ENCODE results near the gene CMSS1.

The CMSS1 gene

DNA sequence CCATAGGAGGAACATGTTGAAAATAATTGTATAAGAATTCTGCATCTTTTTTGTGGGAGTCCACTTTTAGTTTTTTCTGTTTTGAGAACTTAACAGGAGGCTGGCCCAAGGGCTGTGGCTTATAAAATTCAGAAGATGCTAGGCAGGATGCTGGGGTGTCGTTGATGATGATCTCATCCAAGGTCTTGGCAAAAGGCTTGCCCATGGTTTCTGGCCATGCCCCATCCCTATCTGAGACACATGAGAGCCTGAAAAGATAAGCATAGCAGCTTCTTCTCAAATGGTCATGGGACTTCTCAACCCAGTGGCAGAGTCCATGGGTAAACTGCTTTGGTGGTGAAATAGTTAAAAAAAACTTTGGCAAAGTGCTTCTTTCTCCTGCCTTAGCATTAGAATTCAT is 35.2 kb downstream of the CMSS1 start:
- no peak for DNase-seq (ENCODE audit: low read depth, low spot score)

DNA sequence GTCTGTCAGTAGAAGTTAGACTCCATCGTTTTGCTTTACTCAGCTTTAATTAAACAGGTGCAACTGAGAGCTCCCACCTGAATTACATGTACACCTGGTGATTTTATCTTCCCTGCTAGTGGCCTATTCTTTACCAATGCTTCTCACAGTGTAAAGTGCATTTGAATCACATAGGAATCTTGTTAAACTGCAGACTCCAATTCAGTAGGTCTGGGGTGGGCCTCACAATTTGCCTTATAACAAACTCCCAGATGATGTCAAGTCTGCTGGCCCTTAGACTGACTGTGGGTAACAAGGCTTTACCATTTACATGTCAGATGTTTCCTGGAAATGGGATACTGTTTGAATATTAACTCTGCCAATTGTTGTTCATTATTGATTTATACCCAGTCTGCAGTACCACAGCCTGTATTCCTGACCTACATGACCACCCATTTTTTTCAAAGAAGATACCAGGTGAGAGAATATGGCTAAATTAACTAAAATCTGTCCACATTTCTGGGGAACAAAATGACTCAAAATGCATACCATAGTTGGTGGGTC is 37.2 kb downstream of the CMSS1 start:
- DNase-seq (ENCODE audit: low read depth, low spot score): no peak

DNA sequence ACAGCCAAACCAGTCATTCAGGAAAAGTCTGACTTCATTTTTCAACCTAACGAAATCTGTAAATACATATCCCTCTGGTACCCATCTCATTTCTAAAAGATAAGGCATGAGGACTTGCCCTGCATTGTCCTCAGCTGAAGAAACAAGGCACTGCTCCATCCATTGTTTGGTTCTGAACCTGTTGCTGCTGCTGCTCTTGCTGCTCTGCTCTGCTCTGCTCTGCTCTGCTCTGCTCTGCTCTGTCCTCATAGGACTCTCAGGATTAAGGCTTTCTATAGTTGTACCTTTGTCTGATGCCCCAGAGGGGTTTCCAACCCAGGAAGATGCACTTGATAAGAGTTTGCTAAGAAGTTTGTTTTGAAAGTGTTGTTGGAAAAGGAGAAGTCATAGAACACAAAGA is 38.2 kb downstream of the CMSS1 start:
- no peak for DNase-seq (ENCODE audit: low read depth, low spot score)

DNA sequence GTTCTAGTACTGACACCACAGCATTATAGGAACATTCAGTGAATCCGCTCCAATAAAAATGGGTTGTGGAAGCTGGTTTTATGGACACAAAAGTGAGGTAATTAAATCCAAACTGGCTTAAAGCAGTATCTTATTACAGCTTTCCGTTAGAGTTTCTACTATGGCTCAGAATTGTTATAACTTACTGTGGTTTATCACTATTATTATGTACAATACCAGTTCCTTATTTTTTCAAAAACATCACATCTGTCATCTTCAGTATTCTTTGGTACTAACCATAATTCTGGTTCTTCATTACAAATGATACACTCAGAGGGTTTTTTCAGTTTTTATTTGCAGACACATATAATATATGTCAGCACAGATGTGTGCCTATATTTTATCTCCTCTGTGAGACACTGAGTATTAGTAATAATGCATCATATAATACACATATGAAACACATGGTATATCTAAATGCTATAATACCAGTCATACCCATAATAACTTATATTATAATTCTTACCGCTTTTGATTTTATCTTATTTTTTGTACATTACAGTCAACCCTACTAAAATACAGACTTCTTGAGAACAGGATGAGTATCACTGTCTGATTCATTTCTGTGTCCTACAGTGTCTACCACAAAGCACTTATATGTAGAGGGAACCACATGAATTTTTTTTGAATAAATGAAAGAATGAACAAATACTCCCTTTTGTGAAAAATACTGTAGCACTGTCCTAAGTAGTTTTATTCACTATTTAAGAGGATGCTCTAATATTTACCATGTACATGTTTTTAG is 39.0 kb downstream of the CMSS1 start:
- no peak for DNase-seq (ENCODE audit: low read depth, low spot score)

DNA sequence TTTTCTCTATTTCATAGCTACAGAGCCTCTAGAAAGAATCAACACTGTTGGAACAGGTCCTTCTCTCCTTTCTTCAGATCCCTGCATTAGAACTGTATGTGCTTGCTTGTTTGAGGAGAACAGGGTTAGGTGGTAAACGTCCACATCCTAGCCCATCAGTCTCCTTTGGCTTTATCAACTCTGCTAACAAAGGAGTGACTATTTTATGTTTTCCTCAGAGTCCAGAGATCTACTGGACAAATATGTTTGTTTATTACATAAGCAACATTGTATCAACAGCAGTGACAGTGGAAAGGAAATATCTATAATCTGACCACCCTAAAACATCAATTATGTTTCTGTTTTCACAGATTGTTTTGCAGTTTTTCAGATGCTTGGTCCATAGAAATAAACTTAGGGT is 39.6 kb downstream of the CMSS1 start:
- no peak for DNase-seq (ENCODE audit: low read depth, low spot score)

DNA sequence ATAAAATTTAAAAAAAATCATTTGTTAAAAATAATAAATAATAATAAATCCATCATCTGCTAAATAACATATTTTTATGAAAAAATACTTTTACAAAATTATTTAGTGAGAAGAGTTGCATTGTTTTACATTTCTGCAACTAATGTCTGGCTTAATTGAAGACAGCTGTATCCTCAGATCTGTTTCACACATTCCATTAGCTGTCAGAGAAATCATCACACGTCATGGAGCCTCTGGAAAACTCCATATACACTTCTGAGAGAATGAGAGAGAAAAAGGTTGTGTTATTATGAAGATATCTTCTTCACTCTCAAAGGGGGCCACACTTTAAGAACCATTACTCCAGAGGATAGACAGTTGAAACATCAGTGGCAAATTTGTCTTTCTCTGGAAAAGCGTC is 40.8 kb downstream of the CMSS1 start:
- DNase-seq (ENCODE audit: low read depth, low spot score): no peak

DNA sequence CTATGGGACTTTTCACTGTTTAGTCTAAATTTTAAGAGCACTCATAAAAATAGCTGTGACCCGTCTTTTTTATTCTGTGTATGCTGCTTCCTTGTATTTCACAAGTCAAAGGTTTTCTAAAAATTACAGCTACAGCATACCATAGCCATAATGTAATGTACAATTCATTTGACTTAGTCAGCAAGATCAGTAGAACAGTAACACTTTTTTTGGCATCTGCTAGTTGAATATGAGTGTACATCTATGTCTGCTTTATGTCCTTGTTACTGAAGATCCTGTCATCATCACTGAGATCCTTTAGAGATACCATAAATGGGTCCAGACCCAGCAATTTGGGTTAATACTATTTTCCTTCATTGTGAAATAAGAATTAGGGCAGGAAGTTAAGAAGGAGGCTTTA is 42.2 kb downstream of the CMSS1 start:
- no peak for DNase-seq (ENCODE audit: low read depth, low spot score)

DNA sequence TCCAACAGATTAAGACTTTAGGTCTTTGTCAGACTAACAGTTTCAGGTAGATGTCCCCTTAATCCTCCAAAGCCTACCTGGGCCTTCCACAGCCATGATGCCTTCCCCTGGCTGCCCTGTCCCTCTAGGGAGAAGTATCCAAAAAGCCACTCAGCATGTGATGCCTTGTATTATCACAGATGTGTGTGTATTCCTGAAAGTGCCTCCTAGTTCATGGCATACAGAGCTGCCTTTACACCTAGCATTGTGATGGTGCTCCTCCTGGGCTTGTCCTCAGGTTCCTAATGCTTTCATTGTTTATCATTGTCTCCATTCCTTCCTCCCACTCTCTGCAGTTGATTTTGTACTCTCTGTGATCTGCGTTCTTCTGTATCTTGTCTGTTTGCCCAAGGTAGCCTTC is 43.6 kb downstream of the CMSS1 start:
- DNase-seq (ENCODE audit: low read depth, low spot score): no peak

DNA sequence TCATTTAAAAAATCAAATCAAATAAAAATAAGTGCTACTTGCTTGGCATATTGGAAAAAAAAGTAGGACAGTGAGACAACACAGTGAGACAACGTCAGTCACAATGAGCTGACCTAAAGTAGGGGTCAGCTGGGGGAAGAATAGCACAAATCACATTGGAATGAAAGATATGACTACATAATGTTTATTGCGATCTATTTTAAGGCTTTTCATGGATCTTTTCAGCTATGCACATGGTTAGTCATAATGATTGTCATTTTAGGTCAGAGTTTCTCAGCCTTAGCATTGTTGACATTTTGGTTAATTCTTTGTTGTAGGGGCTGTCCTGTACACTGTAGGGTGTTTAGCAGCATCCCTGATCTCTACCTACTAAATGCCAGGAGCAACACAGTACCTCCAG is 44.5 kb downstream of the CMSS1 start:
- DNase-seq (ENCODE audit: low read depth, low spot score): no peak

DNA sequence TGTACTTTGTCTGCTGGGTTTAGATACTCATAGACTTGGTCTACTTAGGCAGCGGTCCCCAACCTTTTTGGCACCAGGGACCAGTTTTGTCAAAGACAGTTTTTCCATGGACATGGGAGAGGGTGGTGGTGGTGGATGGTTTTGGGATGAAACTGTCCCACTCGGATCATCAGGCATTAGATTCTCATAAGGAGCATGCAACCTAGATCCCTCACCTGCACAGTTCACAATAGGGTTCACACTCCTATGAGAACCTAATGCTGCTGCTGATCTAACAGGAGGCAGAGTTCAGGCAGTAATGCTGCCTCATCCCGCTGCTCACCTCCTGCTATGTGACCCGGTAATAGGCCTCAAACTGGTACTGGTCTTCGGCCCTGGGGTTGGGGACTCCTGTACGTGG is 45.3 kb downstream of the CMSS1 start:
- DNase-seq (ENCODE audit: low read depth, low spot score): no peak

DNA sequence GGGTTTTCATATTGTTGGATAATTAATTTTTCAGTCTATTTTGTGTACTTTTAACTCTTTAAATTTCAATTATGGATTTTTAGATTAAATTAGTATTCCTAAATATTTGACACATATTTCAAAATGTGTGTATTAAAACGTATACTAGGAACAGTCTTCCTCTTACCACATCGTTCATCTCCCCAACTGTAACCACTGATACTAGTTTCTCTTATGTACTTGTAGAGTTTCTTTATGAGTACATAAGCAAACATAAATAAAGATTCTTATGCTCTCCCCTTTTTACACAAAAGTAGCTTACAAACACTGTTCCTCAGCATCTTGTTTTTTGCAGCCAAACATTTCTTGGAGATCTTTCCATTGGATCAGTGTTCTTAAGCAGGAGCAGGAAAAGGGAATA is 45.9 kb downstream of the CMSS1 start:
- DNase-seq (ENCODE audit: low read depth, low spot score): no peak

DNA sequence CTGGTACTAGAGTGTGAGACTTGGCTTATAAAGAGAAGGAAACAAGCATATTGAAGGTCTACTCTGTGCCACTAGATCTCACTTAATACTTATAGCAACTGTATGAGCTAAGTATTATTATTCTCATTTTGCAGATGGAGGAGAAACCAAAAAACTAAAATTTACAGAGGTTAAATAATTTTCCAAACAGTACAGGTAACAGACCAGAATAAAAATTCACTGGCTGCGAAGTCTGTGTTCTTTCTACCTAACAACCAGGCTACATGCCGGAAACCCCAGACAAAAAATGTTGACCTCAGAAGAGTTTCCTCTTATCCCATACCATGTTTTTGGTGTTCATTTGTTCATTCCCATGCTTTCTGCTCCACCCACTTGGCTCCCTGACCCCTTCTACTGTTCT is 46.6 kb downstream of the CMSS1 start:
- DNase-seq (ENCODE audit: low read depth, low spot score): no peak

DNA sequence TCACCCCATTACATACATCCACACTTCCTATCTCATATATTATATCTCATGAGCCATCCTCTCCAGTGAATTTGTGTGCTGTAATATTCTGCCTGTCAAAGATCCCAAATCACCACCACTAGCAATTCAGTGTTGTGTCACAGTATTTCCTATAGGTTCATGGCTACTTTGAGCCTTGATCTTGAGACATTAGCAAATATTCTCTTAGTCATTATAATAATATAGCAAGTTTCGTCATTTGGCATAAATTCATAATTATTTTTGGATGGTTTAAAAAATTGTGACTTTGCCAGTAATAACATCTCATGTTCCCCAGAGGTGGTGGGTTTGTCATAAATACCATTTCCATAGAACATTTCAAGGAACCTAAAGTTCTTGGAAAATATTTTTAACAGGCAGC is 47.7 kb downstream of the CMSS1 start:
- DNase-seq (ENCODE audit: low read depth, low spot score): no peak

DNA sequence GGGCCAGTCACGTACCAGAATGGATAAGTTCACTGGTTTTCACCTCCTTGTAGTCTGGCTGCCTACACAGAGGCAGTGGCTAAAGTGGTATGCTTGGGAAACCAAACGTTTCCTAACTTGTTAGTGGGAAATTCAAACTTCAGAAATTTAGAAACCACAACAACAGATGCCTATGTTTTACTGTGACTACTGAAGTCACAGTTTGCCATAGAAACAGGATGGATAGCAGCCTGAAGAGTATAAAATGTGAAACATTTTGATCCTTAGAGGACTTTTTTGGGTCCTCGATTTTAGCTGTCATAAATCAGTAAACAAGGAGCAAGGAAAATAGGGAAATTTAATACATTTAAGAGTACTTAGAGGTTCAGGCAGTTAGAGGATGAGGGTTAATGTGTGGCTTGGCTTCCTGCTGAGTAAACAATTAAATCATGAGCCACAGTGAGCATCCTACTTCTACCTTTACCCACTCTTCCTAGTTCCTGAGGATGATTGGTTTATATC is 48.6 kb downstream of the CMSS1 start:
- no peak for DNase-seq (ENCODE audit: low read depth, low spot score)

DNA sequence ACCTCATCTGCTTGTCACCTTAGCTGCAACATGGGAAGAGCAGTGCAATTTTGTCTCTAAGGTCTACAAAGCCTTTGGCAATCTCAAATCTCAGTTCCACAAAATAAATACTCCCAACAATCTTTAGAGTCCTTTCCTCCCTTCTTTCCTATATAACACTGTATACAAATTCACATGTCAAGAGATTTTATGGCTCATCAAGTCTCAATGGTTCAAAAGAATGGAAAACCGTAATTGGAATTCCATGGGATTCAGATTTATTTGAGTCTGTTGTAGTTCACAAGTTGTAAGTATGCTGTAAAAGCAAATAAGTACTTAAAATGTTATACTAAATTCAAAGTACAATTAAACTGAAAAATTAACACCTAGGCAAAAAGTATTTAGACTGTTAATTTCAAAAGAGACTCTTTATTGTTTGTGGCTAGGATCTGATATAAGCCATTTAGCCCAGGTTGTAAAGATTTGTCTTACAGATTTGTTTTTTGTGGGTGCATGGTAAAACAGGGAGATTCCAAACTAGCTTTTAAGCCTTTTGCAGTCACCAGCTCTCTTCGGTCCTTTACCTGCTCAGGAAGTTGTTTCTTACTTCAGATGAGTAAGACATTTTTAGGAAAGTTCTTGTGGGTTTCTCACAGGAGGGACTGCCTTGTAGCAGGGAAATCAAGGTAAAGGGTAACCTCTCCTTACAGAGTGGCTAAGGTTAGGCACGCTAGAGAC is 50.1 kb downstream of the CMSS1 start:
- no peak for DNase-seq (ENCODE audit: low read depth, low spot score)

DNA sequence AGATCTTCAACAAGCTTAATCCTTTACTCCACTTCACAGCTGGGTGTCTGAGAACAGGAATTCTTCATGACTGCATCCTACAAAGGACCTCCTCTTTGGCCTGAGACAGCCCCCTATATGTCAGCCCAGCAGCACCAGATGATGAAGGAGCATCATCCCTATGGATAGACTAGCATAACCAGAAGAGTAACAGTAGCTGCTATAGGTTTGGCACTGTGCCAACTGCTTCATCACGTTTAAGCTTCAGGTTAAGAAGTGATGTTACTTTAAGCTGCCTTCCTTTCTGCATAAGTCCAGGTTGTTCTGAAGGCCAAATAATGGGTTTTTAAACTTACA is 50.6 kb downstream of the CMSS1 start:
- no peak for DNase-seq (ENCODE audit: low read depth, low spot score)

DNA sequence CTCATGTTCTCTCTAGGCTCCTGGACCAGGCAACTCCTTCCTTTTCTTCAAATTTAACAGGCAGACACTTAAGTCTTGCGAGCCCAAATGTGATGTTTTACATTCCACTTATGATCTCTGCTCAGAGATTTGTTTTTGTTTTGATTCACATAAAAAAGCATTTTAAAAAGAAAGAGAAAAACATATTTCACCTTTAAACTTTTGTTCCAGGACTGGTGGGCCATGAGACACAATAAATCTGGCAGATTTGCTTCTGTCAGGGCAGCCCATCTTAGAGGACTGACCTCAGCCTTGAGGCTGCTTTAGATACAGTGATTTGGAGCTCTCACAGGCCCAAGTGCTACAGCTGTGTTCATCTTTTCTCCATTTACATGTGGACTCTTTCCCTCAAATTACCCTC is 52.0 kb downstream of the CMSS1 start:
- no peak for DNase-seq (ENCODE audit: low read depth, low spot score)

DNA sequence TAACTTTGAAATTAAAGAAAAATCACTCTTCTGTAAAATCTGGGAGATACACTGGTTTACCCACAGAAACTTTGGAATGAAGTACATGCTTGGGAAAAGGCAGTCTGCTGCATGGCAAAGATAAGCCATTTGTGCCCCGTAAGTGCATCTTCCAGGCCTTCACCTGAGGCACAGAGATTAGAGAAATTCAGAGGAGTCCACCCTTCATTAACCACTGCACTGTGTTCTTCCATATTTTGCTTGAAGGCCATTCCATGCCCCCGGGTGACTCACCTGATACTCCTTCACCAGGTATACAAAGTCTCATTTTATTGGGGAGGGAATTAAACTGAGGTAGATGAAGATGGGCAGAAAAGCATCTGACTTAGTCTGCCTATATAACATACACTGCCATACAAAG is 53.0 kb downstream of the CMSS1 start:
- DNase-seq (ENCODE audit: low read depth, low spot score): no peak

DNA sequence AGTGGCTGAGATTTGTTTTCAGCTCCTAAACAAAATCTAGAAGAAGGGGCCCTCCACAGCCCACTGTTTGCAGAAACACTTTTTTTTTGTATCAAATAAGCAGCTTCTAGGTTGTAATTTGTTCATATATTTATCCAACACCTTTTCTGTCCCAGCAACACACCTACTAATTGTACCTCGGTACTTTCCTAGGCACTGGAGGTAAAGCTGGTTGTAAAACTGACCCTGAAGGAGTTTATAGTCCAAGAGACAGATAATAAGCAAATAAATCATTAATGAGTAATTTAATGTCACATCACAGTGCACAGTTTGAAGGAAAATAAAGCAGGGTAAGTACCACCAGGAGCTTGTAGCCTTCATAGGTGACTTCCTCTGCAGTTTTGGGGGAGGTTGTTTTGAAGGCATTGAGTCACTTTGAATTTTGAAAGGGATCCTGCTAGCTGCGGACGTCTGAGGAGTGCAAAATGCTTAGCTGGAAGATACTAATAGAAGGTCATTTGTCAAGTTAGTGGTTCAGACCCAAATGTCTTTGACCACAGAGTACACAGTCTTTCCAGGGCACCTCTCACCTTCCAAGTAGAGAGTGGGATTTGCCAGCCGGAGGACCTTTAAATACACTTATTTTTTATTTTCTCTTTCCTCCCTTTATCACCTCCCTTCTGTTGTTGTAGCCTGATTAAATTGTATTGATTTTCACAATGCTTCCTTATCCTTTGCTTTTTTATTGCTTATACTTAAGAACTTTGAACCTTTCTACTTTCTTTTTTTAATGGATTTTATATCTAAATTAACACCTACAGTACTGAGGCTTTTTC is 53.8 kb downstream of the CMSS1 start:
- DNase-seq (ENCODE audit: low read depth, low spot score): no peak

DNA sequence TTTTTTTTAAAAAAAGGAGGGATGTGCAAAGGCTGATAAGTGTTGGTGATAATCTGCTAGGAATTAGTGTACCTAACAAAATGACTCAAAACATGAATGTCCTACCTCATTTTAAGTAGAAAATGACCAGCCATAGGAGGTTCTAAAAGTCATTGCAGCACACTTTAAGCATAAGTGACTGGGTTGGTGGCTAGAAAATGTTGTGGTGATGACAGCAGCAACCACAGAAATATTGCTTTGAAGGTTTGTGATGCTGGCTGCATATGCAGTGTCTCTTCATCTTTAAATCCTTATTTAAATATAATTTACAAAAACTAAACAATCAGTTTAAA is 55.2 kb downstream of the CMSS1 start:
- no peak for DNase-seq (ENCODE audit: low read depth, low spot score)

DNA sequence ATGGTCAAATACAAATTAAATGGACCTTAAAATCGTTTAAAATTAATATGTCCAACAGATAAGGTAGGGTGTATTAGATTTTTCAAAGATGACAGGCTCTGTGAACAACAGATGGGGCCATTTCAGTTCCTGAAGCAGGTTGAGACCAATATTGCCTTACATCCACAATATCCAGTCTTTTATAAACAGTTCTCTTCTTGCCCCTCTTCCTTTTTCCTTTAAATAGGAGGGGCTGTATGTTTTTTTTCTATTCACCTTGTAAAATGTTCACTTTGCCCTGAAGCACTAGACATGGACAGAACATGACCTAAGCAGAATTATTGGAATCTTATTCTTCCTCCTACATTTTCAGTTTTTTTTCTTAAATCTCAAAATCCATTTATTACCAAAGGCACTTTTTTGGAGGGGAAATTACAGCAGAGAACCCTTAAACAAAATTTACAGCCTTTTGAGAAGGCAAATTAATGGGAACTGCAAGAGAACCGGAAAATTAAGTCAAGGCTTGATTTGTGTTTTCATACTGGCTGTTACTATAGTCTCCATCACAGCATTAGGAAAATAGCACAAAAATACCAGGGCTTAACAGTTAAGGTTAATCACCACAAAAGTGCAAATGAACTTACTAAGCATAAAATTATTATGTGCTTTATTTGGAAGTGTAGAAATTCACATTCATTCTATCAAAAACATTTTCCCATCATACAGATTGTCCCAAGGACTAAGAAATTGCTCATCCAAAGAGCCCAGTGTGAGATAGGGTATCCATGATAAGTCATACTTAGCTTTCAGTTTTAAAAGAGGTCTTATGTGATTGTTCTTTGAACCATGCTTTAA is 55.8 kb downstream of the CMSS1 start:
- no peak for DNase-seq (ENCODE audit: low read depth, low spot score)

All from activated CD4-positive, CD25-positive, alpha-beta regulatory T cell treated with anti-CD3 and anti-CD28 coated beads, Interleukin-2, amount 50 U/mL, for 16 hours (primary cell).